Left ventricle myocardium superior (tissue), 1 donor: ENCODE data around the gene ZNF469. TPM values are rescaled to one million over a fixed set of nuclear protein-coding genes. Genes with fewer than 3 reads are reported as not detected.

Experiments used
- ATAC-seq: fragments of 200-7000 bp; cut with Tn5 transposase; one replicate; pipeline ENCODE4 v1.9.1; 2020; ENCODE audit warnings: mild to moderate bottlenecking, moderate library complexity
- DNase-seq: peaks from one replicate; pipeline ENCODE4 v3.0.0-alpha.2; 2020
- intact Hi-C: fragments of 100-400 bp; cut with micrococcal nuclease; formaldehyde crosslinking; loops from one replicate; pipeline ENCODE4 v1.11.0; 2022
- total RNA-seq: library from RNA; stranded (reverse); fragmentation: NEBNext Ultra II Directional; extraction: Animal tissue kit (Norgen Biotek cat#: 25700); gene quantifications from one replicate; pipeline ENCODE4 v1.2.1, GENCODE V29; 2021
- donor health status: DM: no; HTN: yes; CAD: no; lungs with severe emphysema.

ZNF469 gene
- total RNA-seq, 1 donor from 2014 or later: 1.0 TPM

- ATAC-seq (no peak), DNase-seq (peak; percentile 15)
- intact Hi-C loops: no loop called here
Measured at GRCh38 chr16:88385831-88386815, 3.4 kb downstream of the ZNF469 start.

- DNase-seq (peak; percentile 46), ATAC-seq (no peak)
- intact Hi-C loops: no loop called here
Measured at GRCh38 chr16:88387180-88387765, 4.5 kb downstream of the ZNF469 start.

GRCh38 chr16:88387941-88388627 lies 5.3 kb downstream of the ZNF469 start:
- DNase-seq (peak; percentile 64), ATAC-seq (peak; percentile 38)
- intact Hi-C loops: no loop called here

GRCh38 chr16:88389191-88389590 lies 6.4 kb downstream of the ZNF469 start:
- intact Hi-C loops: no loop called here
- DNase-seq: no peak
- no peak for ATAC-seq

- no peak for DNase-seq
- no peak for ATAC-seq
- intact Hi-C loops: no loop called here
Measured at GRCh38 chr16:88389621-88390160, 6.9 kb downstream of the ZNF469 start.

GRCh38 chr16:88390265-88390664 lies 7.5 kb downstream of the ZNF469 start:
- intact Hi-C loops: no loop called here
- ATAC-seq (peak; percentile 2), DNase-seq (no peak)

GRCh38 chr16:88390735-88391134 lies 8.0 kb downstream of the ZNF469 start:
- intact Hi-C loops: no loop called here
- ATAC-seq (peak; percentile 10), DNase-seq (peak; percentile 50)

- ATAC-seq (peak; percentile 74), DNase-seq (peak; percentile 66)
- intact Hi-C loops: no loop called here
Measured at GRCh38 chr16:88391144-88391850, 8.5 kb downstream of the ZNF469 start.

GRCh38 chr16:88392111-88392510 lies 9.4 kb downstream of the ZNF469 start:
- intact Hi-C loops: no loop called here
- ATAC-seq (no peak), DNase-seq (no peak)

GRCh38 chr16:88392616-88393015 lies 9.9 kb downstream of the ZNF469 start:
- ATAC-seq: no peak
- intact Hi-C loops: no loop called here
- no peak for DNase-seq

- DNase-seq (peak; percentile 62), ATAC-seq (peak; percentile 63)
- intact Hi-C loops: no loop called here
Measured at GRCh38 chr16:88393034-88393433, 10.3 kb downstream of the ZNF469 start.

GRCh38 chr16:88393571-88393970 lies 10.8 kb downstream of the ZNF469 start:
- DNase-seq (no peak), ATAC-seq (no peak)
- intact Hi-C loops: no loop called here

- intact Hi-C loops: no loop called here
- DNase-seq (no peak), ATAC-seq (no peak)
Measured at GRCh38 chr16:88394426-88394825, 11.7 kb downstream of the ZNF469 start.

- DNase-seq: no peak
- intact Hi-C loops: no loop called here
- no peak for ATAC-seq
Measured at GRCh38 chr16:88395669-88396584, 13.2 kb downstream of the ZNF469 start.

GRCh38 chr16:88398170-88398873 lies 15.6 kb downstream of the ZNF469 start:
- intact Hi-C loops: no loop called here
- DNase-seq: no peak
- ATAC-seq: no peak

GRCh38 chr16:88398874-88399178 lies 16.1 kb downstream of the ZNF469 start:
- no peak for DNase-seq
- ATAC-seq: peak; percentile 58
- intact Hi-C loops: no loop called here

- DNase-seq: no peak
- intact Hi-C loops: no loop called here
- no peak for ATAC-seq
Measured at GRCh38 chr16:88400186-88400585, 17.4 kb downstream of the ZNF469 start.
